ENCODE data around the gene PIK3R5.

PIK3R5 gene

GRCh38 chr17:8879410-8879809, 86.1 kb downstream of the PIK3R5 start:
- H3K27ac Mint-ChIP-seq = peak overlapping the region in 1 of 2 donors; percentile 67
- DNase-seq (no peak), ATAC-seq (replicated peaks) (no peak)
- H3K27me3 Mint-ChIP-seq = no peaks in the 10 kb centered on the region
- peaks cover 75% of the 10 kb centered on the region for H3K36me3 Mint-ChIP-seq (ENCODE audit: insufficient read depth)
- H3K4me3 Mint-ChIP-seq = no peak overlapping the region
- H3K4me1 Mint-ChIP-seq (ENCODE audit: low read depth in 2 of 2) = peaks cover 12 to 28% of the 10 kb centered on the region in 2 donors
- H3K9me3 Mint-ChIP-seq = no peaks in the 10 kb centered on the region

- Mint-ChIP-seq H3K9me3 (no peaks in the 10 kb centered on the region), H3K36me3 (ENCODE audit: insufficient read depth) (peaks cover 67% of the 10 kb centered on the region), H3K27ac (peak overlapping the region; percentile 1 to 78), H3K4me3 (no peak overlapping the region), H3K4me1 (ENCODE audit: low read depth in 2 of 2) (peaks cover 12 to 19% of the 10 kb centered on the region in 2 donors), H3K27me3 (no peaks in the 10 kb centered on the region)
- no peak for DNase-seq
- ATAC-seq (replicated peaks) = no peak
Measured at GRCh38 chr17:8877984-8878383, 87.5 kb downstream of the PIK3R5 start.

- no peaks in the 10 kb centered on the region for H3K9me3 Mint-ChIP-seq
- H3K27me3 Mint-ChIP-seq = no peaks in the 10 kb centered on the region
- peaks cover 47% of the 10 kb centered on the region for H3K36me3 Mint-ChIP-seq (ENCODE audit: insufficient read depth)
- peak overlapping the region in 1 of 2 donors; percentile 32 for H3K27ac Mint-ChIP-seq
- DNase-seq (no peak), ATAC-seq (replicated peaks) (no peak)
- no peak overlapping the region for H3K4me3 Mint-ChIP-seq
- peaks cover 9 to 11% of the 10 kb centered on the region in 2 donors for H3K4me1 Mint-ChIP-seq (ENCODE audit: low read depth in 2 of 2)
Measured at GRCh38 chr17:8875957-8876356, 89.5 kb downstream of the PIK3R5 start.

GRCh38 chr17:8875436-8875835, 90.1 kb downstream of the PIK3R5 start:
- peaks cover 7 to 11% of the 10 kb centered on the region in 2 donors for H3K4me1 Mint-ChIP-seq (ENCODE audit: low read depth in 2 of 2)
- DNase-seq = no peak
- ATAC-seq (replicated peaks) = no peak
- H3K27ac Mint-ChIP-seq = peak overlapping the region in 1 of 2 donors; percentile 32
- no peak overlapping the region for H3K4me3 Mint-ChIP-seq
- H3K27me3 Mint-ChIP-seq = no peaks in the 10 kb centered on the region
- H3K36me3 Mint-ChIP-seq (ENCODE audit: insufficient read depth) = peaks cover 42% of the 10 kb centered on the region
- no peaks in the 10 kb centered on the region for H3K9me3 Mint-ChIP-seq

GRCh38 chr17:8873801-8874715, 91.4 kb downstream of the PIK3R5 start:
- no peak for DNase-seq
- ATAC-seq (replicated peaks) = no peak
- H3K27ac Mint-ChIP-seq = peak overlapping the region; percentile 49 to 67
- peaks cover 30% of the 10 kb centered on the region for H3K36me3 Mint-ChIP-seq (ENCODE audit: insufficient read depth)
- no peaks in the 10 kb centered on the region for H3K9me3 Mint-ChIP-seq
- peaks cover 13 to 19% of the 10 kb centered on the region in 2 donors for H3K4me1 Mint-ChIP-seq (ENCODE audit: low read depth in 2 of 2)
- H3K4me3 Mint-ChIP-seq = no peak overlapping the region
- no peaks in the 10 kb centered on the region for H3K27me3 Mint-ChIP-seq

- no peaks in the 10 kb centered on the region for H3K9me3 Mint-ChIP-seq
- H3K4me1 Mint-ChIP-seq (ENCODE audit: low read depth in 2 of 2) = peaks cover 23 to 31% of the 10 kb centered on the region in 2 donors
- peak overlapping the region; percentile 49 to 67 for H3K27ac Mint-ChIP-seq
- H3K36me3 Mint-ChIP-seq (ENCODE audit: insufficient read depth) = peaks cover 18% of the 10 kb centered on the region
- DNase-seq (no peak), ATAC-seq (replicated peaks) (no peak)
- no peaks in the 10 kb centered on the region for H3K27me3 Mint-ChIP-seq
- no peak overlapping the region for H3K4me3 Mint-ChIP-seq
Measured at GRCh38 chr17:8872705-8873435, 92.6 kb downstream of the PIK3R5 start.

- Mint-ChIP-seq H3K27me3 (no peaks in the 10 kb centered on the region), H3K4me1 (ENCODE audit: low read depth in 2 of 2) (peaks cover 30 to 34% of the 10 kb centered on the region in 2 donors), H3K4me3 (no peak overlapping the region), H3K9me3 (no peaks in the 10 kb centered on the region), H3K27ac (peak overlapping the region in 1 of 2 donors; percentile 49), H3K36me3 (ENCODE audit: insufficient read depth) (peaks cover 15% of the 10 kb centered on the region)
- ATAC-seq (replicated peaks) = no peak
- no peak for DNase-seq
Measured at GRCh38 chr17:8872036-8872704, 93.3 kb downstream of the PIK3R5 start.

- H3K4me1 Mint-ChIP-seq (ENCODE audit: low read depth in 2 of 2) = peaks cover 34 to 36% of the 10 kb centered on the region in 2 donors
- DNase-seq = no peak
- H3K9me3 Mint-ChIP-seq = no peaks in the 10 kb centered on the region
- H3K27ac Mint-ChIP-seq = no peak overlapping the region
- no peak overlapping the region for H3K4me3 Mint-ChIP-seq
- no peak for ATAC-seq (replicated peaks)
- H3K27me3 Mint-ChIP-seq = no peaks in the 10 kb centered on the region
- H3K36me3 Mint-ChIP-seq (ENCODE audit: insufficient read depth) = peaks cover 10% of the 10 kb centered on the region
Measured at GRCh38 chr17:8871081-8871581, 94.4 kb downstream of the PIK3R5 start.

GRCh38 chr17:8870406-8871040, 95.0 kb downstream of the PIK3R5 start:
- no peak overlapping the region for H3K4me3 Mint-ChIP-seq
- peaks cover 34 to 36% of the 10 kb centered on the region in 2 donors for H3K4me1 Mint-ChIP-seq (ENCODE audit: low read depth in 2 of 2)
- H3K27ac Mint-ChIP-seq = peak overlapping the region in 1 of 2 donors; percentile 49
- no peaks in the 10 kb centered on the region for H3K27me3 Mint-ChIP-seq
- ATAC-seq (replicated peaks) (no peak), DNase-seq (no peak)
- peaks cover 9% of the 10 kb centered on the region for H3K36me3 Mint-ChIP-seq (ENCODE audit: insufficient read depth)
- no peaks in the 10 kb centered on the region for H3K9me3 Mint-ChIP-seq

GRCh38 chr17:8869114-8869815, 96.2 kb downstream of the PIK3R5 start:
- H3K27ac Mint-ChIP-seq = peak overlapping the region; percentile 18 to 83
- H3K4me3 Mint-ChIP-seq = no peak overlapping the region
- no peaks in the 10 kb centered on the region for H3K27me3 Mint-ChIP-seq
- H3K4me1 Mint-ChIP-seq (ENCODE audit: low read depth in 2 of 2) = peaks cover 26 to 36% of the 10 kb centered on the region in 2 donors
- no peak for DNase-seq
- H3K36me3 Mint-ChIP-seq (ENCODE audit: insufficient read depth) = peaks cover 9% of the 10 kb centered on the region
- ATAC-seq (replicated peaks) = no peak
- no peaks in the 10 kb centered on the region for H3K9me3 Mint-ChIP-seq

- peak; percentile 67 for ATAC-seq (replicated peaks)
- Mint-ChIP-seq H3K36me3 (ENCODE audit: insufficient read depth) (peaks cover 6% of the 10 kb centered on the region), H3K4me3 (peak overlapping the region; percentile 78 to 83), H3K27me3 (no peaks in the 10 kb centered on the region), H3K9me3 (no peaks in the 10 kb centered on the region), H3K4me1 (ENCODE audit: low read depth in 2 of 2) (peaks cover 26 to 33% of the 10 kb centered on the region in 2 donors), H3K27ac (peak overlapping the region; percentile 58 to 83)
- no peak for DNase-seq
Measured at GRCh38 chr17:8868529-8868951, 97.0 kb downstream of the PIK3R5 start.

GRCh38 chr17:8868092-8868491, 97.4 kb downstream of the PIK3R5 start:
- H3K9me3 Mint-ChIP-seq = no peaks in the 10 kb centered on the region
- peak overlapping the region; percentile 58 to 83 for H3K27ac Mint-ChIP-seq
- H3K36me3 Mint-ChIP-seq (ENCODE audit: insufficient read depth) = peaks cover 3% of the 10 kb centered on the region
- ATAC-seq (replicated peaks) = no peak
- no peak for DNase-seq
- H3K27me3 Mint-ChIP-seq = no peaks in the 10 kb centered on the region
- H3K4me1 Mint-ChIP-seq (ENCODE audit: low read depth in 2 of 2) = peaks cover 26 to 30% of the 10 kb centered on the region in 2 donors
- H3K4me3 Mint-ChIP-seq = peak overlapping the region; percentile 78 to 83

Measured in effector memory CD8-positive, alpha-beta T cell (primary cell).